GM21723 (cell line): ENCODE measurements around the gene PAXIP1.

Source experiments
- ATAC-seq: cut with Tn5 transposase; IDR thresholded peaks from one replicate; pipeline ENCODE4 v1.9.1; 2021; ENCODE audit warnings: mild to moderate bottlenecking, moderate library complexity; ENCODE audit not compliant: unreplicated experiment

The PAXIP1 gene

GRCh38 chr7:154896076-154896475 is 106.8 kb downstream of the PAXIP1 start:
- ATAC-seq = no peak
